ENCODE results near the gene ZNF280B. TPM values are rescaled to one million over a fixed set of nuclear protein-coding genes. Genes with fewer than 3 reads are reported as not detected.
"Not testable (repeated sequence)": the region's sequence is repeated elsewhere in the genome, so short reads cannot be mapped to it uniquely, and the experiment has no call there.

Gene ZNF280B
- polyA plus RNA-seq, 1 donor (not counting 4 experiments of a cell fraction or from before 2014, with no cell fraction given) = 0.04 TPM

DNA sequence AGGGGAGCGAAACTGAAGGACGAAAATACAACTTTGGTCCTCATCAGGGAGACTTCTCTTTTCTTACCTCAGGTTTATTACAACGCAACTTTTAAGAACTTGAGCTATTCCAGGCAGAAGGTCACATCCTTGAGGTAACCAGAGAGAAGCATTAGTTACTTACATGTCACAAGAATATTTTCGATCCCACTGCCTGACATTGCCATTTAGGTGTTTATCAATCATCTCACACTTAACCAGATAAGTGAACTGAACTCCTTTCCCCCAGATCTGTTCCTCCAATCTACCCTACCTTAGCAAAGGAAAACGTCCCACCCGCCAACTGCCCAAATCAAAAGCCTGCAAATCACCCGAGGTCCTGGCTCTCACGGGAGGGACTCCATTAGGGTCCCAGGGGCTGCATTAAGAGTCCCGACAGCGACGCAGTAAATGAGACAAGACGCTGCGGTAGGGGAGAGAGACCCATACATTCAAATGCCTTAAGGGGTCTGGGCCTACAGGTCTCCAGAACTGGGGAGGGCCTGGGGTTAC is 734 bp downstream of the ZNF280B start:
- no peak for TF ChIP-seq EZH2 (IDR thresholded peaks at IDR 0.05; ENCODE audit: low read length)
- TF ChIP-seq, protein P1, sequence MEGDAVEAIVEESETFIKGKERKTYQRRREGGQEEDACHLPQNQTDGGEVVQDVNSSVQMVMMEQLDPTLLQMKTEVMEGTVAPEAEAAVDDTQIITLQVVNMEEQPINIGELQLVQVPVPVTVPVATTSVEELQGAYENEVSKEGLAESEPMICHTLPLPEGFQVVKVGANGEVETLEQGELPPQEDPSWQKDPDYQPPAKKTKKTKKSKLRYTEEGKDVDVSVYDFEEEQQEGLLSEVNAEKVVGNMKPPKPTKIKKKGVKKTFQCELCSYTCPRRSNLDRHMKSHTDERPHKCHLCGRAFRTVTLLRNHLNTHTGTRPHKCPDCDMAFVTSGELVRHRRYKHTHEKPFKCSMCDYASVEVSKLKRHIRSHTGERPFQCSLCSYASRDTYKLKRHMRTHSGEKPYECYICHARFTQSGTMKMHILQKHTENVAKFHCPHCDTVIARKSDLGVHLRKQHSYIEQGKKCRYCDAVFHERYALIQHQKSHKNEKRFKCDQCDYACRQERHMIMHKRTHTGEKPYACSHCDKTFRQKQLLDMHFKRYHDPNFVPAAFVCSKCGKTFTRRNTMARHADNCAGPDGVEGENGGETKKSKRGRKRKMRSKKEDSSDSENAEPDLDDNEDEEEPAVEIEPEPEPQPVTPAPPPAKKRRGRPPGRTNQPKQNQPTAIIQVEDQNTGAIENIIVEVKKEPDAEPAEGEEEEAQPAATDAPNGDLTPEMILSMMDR (optimal IDR thresholded peaks at IDR 0.05 in 1 of 3, IDR thresholded peaks at IDR 0.05 in 1 of 3, conservative IDR thresholded peaks at IDR 0.05 in 1 of 3; ENCODE audit: extremely low read depth in 1 of 3, insufficient read depth in 2 of 3, low read length in 3 of 3) = no peak
- Histone ChIP-seq H3K9ac (ENCODE audit: control insufficient read depth, extremely low read depth, insufficient read depth, low read length) (no peak overlapping the region), H3K4me3 (ENCODE audit: control insufficient read depth in 2 of 3, extremely low read depth in 1 of 3, insufficient read depth in 2 of 3, low read depth in 1 of 3, low read length in 3 of 3) (no peak overlapping the region), H3K9me1 (ENCODE audit: control insufficient read depth, extremely low read depth, insufficient read depth, low read length) (no peaks in the 10 kb centered on the region), H3K27me3 (ENCODE audit: control insufficient read depth, extremely low read depth, insufficient read depth, low read length) (no peaks in the 10 kb centered on the region), H3K27ac (ENCODE audit: control insufficient read depth, insufficient read depth, low read length) (no peak overlapping the region), H4K20me1 (ENCODE audit: control insufficient read depth, extremely low read depth, insufficient read depth, low read length) (no peaks in the 10 kb centered on the region), H3K4me2 (ENCODE audit: control insufficient read depth, extremely low read depth, insufficient read depth, low read depth, low read length) (no peak overlapping the region), H3K9me3 (ENCODE audit: control insufficient read depth, low read depth, low read length) (no peaks in the 10 kb centered on the region), H3K4me1 (ENCODE audit: control insufficient read depth, extremely low read depth, insufficient read depth, low read length) (no peaks in the 10 kb centered on the region), H3K36me3 (ENCODE audit: control insufficient read depth in 2 of 2, extremely low read depth in 1 of 2, insufficient read depth in 2 of 2, low read length in 2 of 2) (no peaks in the 10 kb centered on the region), H3K79me2 (ENCODE audit: control insufficient read depth, insufficient read depth, low read length) (no peaks in the 10 kb centered on the region), H2AFZ (ENCODE audit: control insufficient read depth, low read length) (no peak overlapping the region)
- no peak for FAIRE-seq
- dilution Hi-C loops (cut with MboI; ENCODE audit: extremely low pct_ligation_motif_present, low sequenced_read_pairs) = no loop called here
- DNase-seq (ENCODE audit: low read depth, low spot score) = no peak

- DNase-seq (ENCODE audit: low read depth, low spot score) (no peak), FAIRE-seq (no peak)
- Histone ChIP-seq H3K36me3 (ENCODE audit: control insufficient read depth in 2 of 2, extremely low read depth in 1 of 2, insufficient read depth in 2 of 2, low read length in 2 of 2) (no peaks in the 10 kb centered on the region), H3K9me1 (ENCODE audit: control insufficient read depth, extremely low read depth, insufficient read depth, low read length) (no peaks in the 10 kb centered on the region), H3K9me3 (ENCODE audit: control insufficient read depth, low read depth, low read length) (no peaks in the 10 kb centered on the region), H3K9ac (ENCODE audit: control insufficient read depth, extremely low read depth, insufficient read depth, low read length) (no peak overlapping the region), H2AFZ (ENCODE audit: control insufficient read depth, low read length) (no peak overlapping the region), H3K4me2 (ENCODE audit: control insufficient read depth, extremely low read depth, insufficient read depth, low read depth, low read length) (no peak overlapping the region), H3K4me1 (ENCODE audit: control insufficient read depth, extremely low read depth, insufficient read depth, low read length) (no peaks in the 10 kb centered on the region), H4K20me1 (ENCODE audit: control insufficient read depth, extremely low read depth, insufficient read depth, low read length) (no peaks in the 10 kb centered on the region), H3K4me3 (ENCODE audit: control insufficient read depth in 2 of 3, extremely low read depth in 1 of 3, insufficient read depth in 2 of 3, low read depth in 1 of 3, low read length in 3 of 3) (no peak overlapping the region), H3K27ac (ENCODE audit: control insufficient read depth, insufficient read depth, low read length) (no peak overlapping the region), H3K79me2 (ENCODE audit: control insufficient read depth, insufficient read depth, low read length) (no peaks in the 10 kb centered on the region), H3K27me3 (ENCODE audit: control insufficient read depth, extremely low read depth, insufficient read depth, low read length) (no peaks in the 10 kb centered on the region)
- dilution Hi-C loops (cut with MboI; ENCODE audit: extremely low pct_ligation_motif_present, low sequenced_read_pairs) = no loop called here
- no peak for TF ChIP-seq EZH2 (IDR thresholded peaks at IDR 0.05; ENCODE audit: low read length)
These were observed 1.8 kb downstream of the ZNF280B start for GRCh38 chr22:22506736-22507135.

DNA sequence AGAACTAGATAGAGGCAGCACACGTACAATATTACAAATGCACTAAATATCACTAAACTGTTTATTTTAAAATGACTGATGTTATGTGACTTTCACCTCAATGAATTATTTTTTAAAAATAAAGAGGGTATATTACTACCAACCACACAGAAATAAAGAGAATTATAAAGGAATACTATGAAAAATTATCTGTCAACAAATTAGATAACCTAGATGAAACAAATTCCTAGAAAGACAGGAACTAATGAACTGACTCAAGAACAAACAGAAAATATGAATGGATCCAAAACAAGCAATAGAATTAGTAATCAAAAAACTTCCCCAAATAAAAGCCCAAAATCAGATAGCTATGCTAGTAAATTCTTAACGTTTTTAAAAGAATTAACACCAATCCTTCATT is 10.3 kb downstream of the ZNF280B start:
- no peak for FAIRE-seq
- Histone ChIP-seq H3K9ac (ENCODE audit: control insufficient read depth, extremely low read depth, insufficient read depth, low read length) (no peak overlapping the region), H3K4me3 (ENCODE audit: control insufficient read depth in 2 of 3, extremely low read depth in 1 of 3, insufficient read depth in 2 of 3, low read depth in 1 of 3, low read length in 3 of 3) (no peak overlapping the region), H3K4me1 (ENCODE audit: control insufficient read depth, extremely low read depth, insufficient read depth, low read length) (no peaks in the 10 kb centered on the region), H3K9me1 (ENCODE audit: control insufficient read depth, extremely low read depth, insufficient read depth, low read length) (no peaks in the 10 kb centered on the region), H3K27ac (ENCODE audit: control insufficient read depth, insufficient read depth, low read length) (no peak overlapping the region), H3K9me3 (ENCODE audit: control insufficient read depth, low read depth, low read length) (no peaks in the 10 kb centered on the region), H3K79me2 (ENCODE audit: control insufficient read depth, insufficient read depth, low read length) (no peaks in the 10 kb centered on the region), H2AFZ (ENCODE audit: control insufficient read depth, low read length) (no peak overlapping the region), H3K4me2 (ENCODE audit: control insufficient read depth, extremely low read depth, insufficient read depth, low read depth, low read length) (no peak overlapping the region), H3K27me3 (ENCODE audit: control insufficient read depth, extremely low read depth, insufficient read depth, low read length) (no peaks in the 10 kb centered on the region), H3K36me3 (ENCODE audit: control insufficient read depth in 2 of 2, extremely low read depth in 1 of 2, insufficient read depth in 2 of 2, low read length in 2 of 2) (no peaks in the 10 kb centered on the region), H4K20me1 (ENCODE audit: control insufficient read depth, extremely low read depth, insufficient read depth, low read length) (no peaks in the 10 kb centered on the region)
- DNase-seq (ENCODE audit: low read depth, low spot score) = no peak
- dilution Hi-C loops (cut with MboI; ENCODE audit: extremely low pct_ligation_motif_present, low sequenced_read_pairs) = no loop called here
- no peak for TF ChIP-seq EZH2 (IDR thresholded peaks at IDR 0.05; ENCODE audit: low read length)
- TF ChIP-seq, protein P1 (optimal IDR thresholded peaks at IDR 0.05 in 1 of 3, IDR thresholded peaks at IDR 0.05 in 1 of 3, conservative IDR thresholded peaks at IDR 0.05 in 1 of 3; ENCODE audit: extremely low read depth in 1 of 3, insufficient read depth in 2 of 3, low read length in 3 of 3) = no peak

- H3K4me1 ChIP-seq (ENCODE audit: control insufficient read depth, extremely low read depth, insufficient read depth, low read length); H3K27ac ChIP-seq (ENCODE audit: control insufficient read depth, insufficient read depth, low read length); H3K4me3 ChIP-seq (ENCODE audit: control insufficient read depth in 2 of 3, extremely low read depth in 1 of 3, insufficient read depth in 2 of 3, low read depth in 1 of 3, low read length in 3 of 3); H3K4me2 ChIP-seq (ENCODE audit: control insufficient read depth, extremely low read depth, insufficient read depth, low read depth, low read length); DNase-seq (ENCODE audit: low read depth, low spot score); H3K9me1 ChIP-seq (ENCODE audit: control insufficient read depth, extremely low read depth, insufficient read depth, low read length); H4K20me1 ChIP-seq (ENCODE audit: control insufficient read depth, extremely low read depth, insufficient read depth, low read length); H3K9ac ChIP-seq (ENCODE audit: control insufficient read depth, extremely low read depth, insufficient read depth, low read length); dilution Hi-C loops (cut with MboI; ENCODE audit: extremely low pct_ligation_motif_present, low sequenced_read_pairs); H2AFZ ChIP-seq (ENCODE audit: control insufficient read depth, low read length); H3K36me3 ChIP-seq (ENCODE audit: control insufficient read depth in 2 of 2, extremely low read depth in 1 of 2, insufficient read depth in 2 of 2, low read length in 2 of 2); FAIRE-seq; H3K79me2 ChIP-seq (ENCODE audit: control insufficient read depth, insufficient read depth, low read length); H3K9me3 ChIP-seq (ENCODE audit: control insufficient read depth, low read depth, low read length); H3K27me3 ChIP-seq (ENCODE audit: control insufficient read depth, extremely low read depth, insufficient read depth, low read length): not testable (repeated sequence)
These were observed 17.0 kb downstream of the ZNF280B start for GRCh38 chr22:22491589-22491988.

Data from keratinocyte (primary cell).